ENCODE measurements around the gene DDX27. TPM values are rescaled to one million over a fixed set of nuclear protein-coding genes. Genes with fewer than 3 reads are reported as not detected.

Gene DDX27
- total and polyA plus RNA-seq, 9 of the 15 experiments (the other 6 are each of a cell fraction or from before 2014, with no cell fraction given), result 17.9 to 79.3 (median 57.0) TPM

DNA sequence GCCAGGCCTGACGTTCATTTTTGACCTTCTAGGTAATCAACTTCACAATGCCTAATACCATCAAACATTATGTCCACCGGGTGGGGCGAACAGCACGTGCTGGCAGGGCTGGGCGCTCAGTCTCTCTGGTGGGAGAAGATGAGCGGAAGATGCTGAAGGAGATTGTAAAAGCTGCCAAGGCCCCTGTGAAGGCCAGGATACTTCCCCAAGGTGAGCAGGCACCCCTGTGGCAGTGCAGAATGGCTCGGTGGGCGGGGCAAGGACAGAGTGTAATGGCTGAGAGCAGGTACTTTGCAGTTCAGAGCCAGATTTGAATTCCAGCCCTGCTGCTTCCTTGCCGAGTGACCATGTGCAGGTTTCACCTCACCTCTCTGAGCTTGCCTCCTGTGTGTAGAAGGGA, 17.1 kb downstream of the DDX27 start (continued):
- TF ChIP-seq YY1 (IDR thresholded peaks at IDR 0.05; ENCODE audit: borderline replicate concordance in 1 of 3, control insufficient read depth in 1 of 3, extremely low read depth in 1 of 3, insufficient read depth in 3 of 3, insufficient read length in 1 of 3, insufficient replicate concordance in 2 of 3, low read depth in 1 of 3, low read length in 2 of 3) (no peak), THRAP3 (IDR thresholded peaks at IDR 0.05; ENCODE audit: borderline replicate concordance) (no peak), SMAD1 (IDR thresholded peaks at IDR 0.05; ENCODE audit: low read depth, low read length, partially characterized antibody) (no peak), L3MBTL2 (IDR thresholded peaks at IDR 0.05) (no peak), RFX7 (CRISPR knock-in tag; IDR thresholded peaks at IDR 0.05) (no peak)
- TF ChIP-seq, protein P1, sequence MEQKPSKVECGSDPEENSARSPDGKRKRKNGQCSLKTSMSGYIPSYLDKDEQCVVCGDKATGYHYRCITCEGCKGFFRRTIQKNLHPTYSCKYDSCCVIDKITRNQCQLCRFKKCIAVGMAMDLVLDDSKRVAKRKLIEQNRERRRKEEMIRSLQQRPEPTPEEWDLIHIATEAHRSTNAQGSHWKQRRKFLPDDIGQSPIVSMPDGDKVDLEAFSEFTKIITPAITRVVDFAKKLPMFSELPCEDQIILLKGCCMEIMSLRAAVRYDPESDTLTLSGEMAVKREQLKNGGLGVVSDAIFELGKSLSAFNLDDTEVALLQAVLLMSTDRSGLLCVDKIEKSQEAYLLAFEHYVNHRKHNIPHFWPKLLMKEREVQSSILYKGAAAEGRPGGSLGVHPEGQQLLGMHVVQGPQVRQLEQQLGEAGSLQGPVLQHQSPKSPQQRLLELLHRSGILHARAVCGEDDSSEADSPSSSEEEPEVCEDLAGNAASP (IDR thresholded peaks at IDR 0.05), result no peak
- TF ChIP-seq, protein P2, sequence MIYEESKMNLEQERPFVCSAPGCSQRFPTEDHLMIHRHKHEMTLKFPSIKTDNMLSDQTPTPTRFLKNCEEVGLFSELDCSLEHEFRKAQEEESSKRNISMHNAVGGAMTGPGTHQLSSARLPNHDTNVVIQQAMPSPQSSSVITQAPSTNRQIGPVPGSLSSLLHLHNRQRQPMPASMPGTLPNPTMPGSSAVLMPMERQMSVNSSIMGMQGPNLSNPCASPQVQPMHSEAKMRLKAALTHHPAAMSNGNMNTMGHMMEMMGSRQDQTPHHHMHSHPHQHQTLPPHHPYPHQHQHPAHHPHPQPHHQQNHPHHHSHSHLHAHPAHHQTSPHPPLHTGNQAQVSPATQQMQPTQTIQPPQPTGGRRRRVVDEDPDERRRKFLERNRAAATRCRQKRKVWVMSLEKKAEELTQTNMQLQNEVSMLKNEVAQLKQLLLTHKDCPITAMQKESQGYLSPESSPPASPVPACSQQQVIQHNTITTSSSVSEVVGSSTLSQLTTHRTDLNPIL (CRISPR knock-in tag; IDR thresholded peaks at IDR 0.05), result no peak
- TF ChIP-seq, protein P3, sequence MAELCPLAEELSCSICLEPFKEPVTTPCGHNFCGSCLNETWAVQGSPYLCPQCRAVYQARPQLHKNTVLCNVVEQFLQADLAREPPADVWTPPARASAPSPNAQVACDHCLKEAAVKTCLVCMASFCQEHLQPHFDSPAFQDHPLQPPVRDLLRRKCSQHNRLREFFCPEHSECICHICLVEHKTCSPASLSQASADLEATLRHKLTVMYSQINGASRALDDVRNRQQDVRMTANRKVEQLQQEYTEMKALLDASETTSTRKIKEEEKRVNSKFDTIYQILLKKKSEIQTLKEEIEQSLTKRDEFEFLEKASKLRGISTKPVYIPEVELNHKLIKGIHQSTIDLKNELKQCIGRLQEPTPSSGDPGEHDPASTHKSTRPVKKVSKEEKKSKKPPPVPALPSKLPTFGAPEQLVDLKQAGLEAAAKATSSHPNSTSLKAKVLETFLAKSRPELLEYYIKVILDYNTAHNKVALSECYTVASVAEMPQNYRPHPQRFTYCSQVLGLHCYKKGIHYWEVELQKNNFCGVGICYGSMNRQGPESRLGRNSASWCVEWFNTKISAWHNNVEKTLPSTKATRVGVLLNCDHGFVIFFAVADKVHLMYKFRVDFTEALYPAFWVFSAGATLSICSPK (IDR thresholded peaks at IDR 0.05; ENCODE audit: borderline replicate concordance), result no peak
